ENCODE measurements around the gene GARNL3. TPM values are rescaled to one million over a fixed set of nuclear protein-coding genes. Genes with fewer than 3 reads are reported as not detected.

Gene GARNL3
- total RNA-seq, 1 experiment from 2014 or later = 5.9 TPM

- no peak for DNase-seq (ENCODE audit: low read depth)
These were observed 48.5 kb downstream of the GARNL3 start for GRCh38 chr9:127313042-127313560.

- DNase-seq (ENCODE audit: low read depth) = no peak
These were observed 50.3 kb downstream of the GARNL3 start for GRCh38 chr9:127314911-127315310.

GRCh38 chr9:127316586-127317323, 52.2 kb downstream of the GARNL3 start:
- no peak for DNase-seq (ENCODE audit: low read depth)

- DNase-seq (ENCODE audit: low read depth) = peak; percentile 32
These were observed 54.1 kb downstream of the GARNL3 start for GRCh38 chr9:127318651-127319167.

GRCh38 chr9:127319366-127320114, 55.0 kb downstream of the GARNL3 start:
- DNase-seq (ENCODE audit: low read depth) = no peak

- DNase-seq (ENCODE audit: low read depth) = no peak
These were observed 55.5 kb downstream of the GARNL3 start for GRCh38 chr9:127320115-127320378.

- no peak for DNase-seq (ENCODE audit: low read depth)
These were observed 58.8 kb downstream of the GARNL3 start for GRCh38 chr9:127323393-127323792.

GRCh38 chr9:127330501-127330900, 65.9 kb downstream of the GARNL3 start:
- DNase-seq (ENCODE audit: low read depth) = no peak

- DNase-seq (ENCODE audit: low read depth) = peak; percentile 28
These were observed 68.9 kb downstream of the GARNL3 start for GRCh38 chr9:127333221-127334064.

- DNase-seq (ENCODE audit: low read depth) = no peak
These were observed 70.2 kb downstream of the GARNL3 start for GRCh38 chr9:127334725-127335124.

GRCh38 chr9:127336086-127336485, 71.5 kb downstream of the GARNL3 start:
- peak; percentile 43 for DNase-seq (ENCODE audit: low read depth)

GRCh38 chr9:127336506-127337352, 72.2 kb downstream of the GARNL3 start:
- DNase-seq (ENCODE audit: low read depth) = peak; percentile 99

- DNase-seq (ENCODE audit: low read depth) = no peak
These were observed 76.1 kb downstream of the GARNL3 start for GRCh38 chr9:127340721-127341120.

GRCh38 chr9:127341152-127341551, 76.6 kb downstream of the GARNL3 start:
- no peak for DNase-seq (ENCODE audit: low read depth)

- peak; percentile 81 for DNase-seq (ENCODE audit: low read depth)
These were observed 79.9 kb downstream of the GARNL3 start for GRCh38 chr9:127344368-127345000.

- DNase-seq (ENCODE audit: low read depth) = no peak
These were observed 81.0 kb downstream of the GARNL3 start for GRCh38 chr9:127345566-127345965.

- no peak for DNase-seq (ENCODE audit: low read depth)
These were observed 82.0 kb downstream of the GARNL3 start for GRCh38 chr9:127346584-127346983.

GRCh38 chr9:127347831-127348776, 83.5 kb downstream of the GARNL3 start:
- DNase-seq (ENCODE audit: low read depth) = no peak

- no peak for DNase-seq (ENCODE audit: low read depth)
These were observed 85.0 kb downstream of the GARNL3 start for GRCh38 chr9:127349483-127350113.
